ENCODE measurements around the gene ZWILCH. TPM values are rescaled to one million over a fixed set of nuclear protein-coding genes. Genes with fewer than 3 reads are reported as not detected.

ZWILCH gene
- total and polyA plus RNA-seq, 9 of the 15 experiments (the other 6 are each of a cell fraction or from before 2014, with no cell fraction given), result 32.8 to 94.2 (median 52.1) TPM

DNA sequence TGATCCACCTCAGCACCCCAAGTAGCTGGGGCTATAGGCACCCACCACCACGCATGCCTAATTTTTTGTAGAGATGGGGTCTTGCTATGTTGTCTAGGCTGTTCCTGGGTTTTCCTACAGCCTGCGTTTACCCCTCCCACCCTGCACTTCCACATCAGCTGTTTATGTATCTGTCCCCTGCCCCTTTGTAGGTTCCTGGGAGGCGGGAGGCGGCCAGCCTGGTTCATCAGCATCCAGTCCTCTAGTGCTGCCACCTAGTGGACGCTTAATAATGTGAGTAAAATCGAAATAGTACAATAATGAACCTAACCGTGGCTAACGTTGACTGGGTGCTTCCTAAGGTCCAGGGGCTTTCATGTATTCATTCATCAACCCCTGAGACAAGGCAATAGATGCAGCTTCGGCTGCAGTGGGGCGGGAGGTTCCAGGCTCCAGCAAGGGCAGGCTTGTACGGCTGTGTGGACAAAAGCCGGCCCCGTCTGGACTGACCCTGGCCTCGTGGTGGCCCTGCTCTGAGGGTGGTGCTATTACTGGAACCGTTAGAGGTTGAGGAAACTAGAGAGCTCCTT, 61.9 kb downstream of the ZWILCH start (continued):
- TF ChIP-seq CREM (IDR thresholded peaks at IDR 0.05; ENCODE audit: low read depth) (peak; percentile 28; the same call in 1 of the 2 replicates), TOE1 (IDR thresholded peaks at IDR 0.05; ENCODE audit: borderline replicate concordance) (0 out of 2 replicates have a peak, but pooled peaks have one; percentile 58), TOE1 (CRISPR knock-in tag; IDR thresholded peaks at IDR 0.05; ENCODE audit: borderline replicate concordance, low read depth) (no peak), ZNF384 (IDR thresholded peaks at IDR 0.05; ENCODE audit: low read depth, low read length) (0 out of 2 replicates have a peak, but pooled peaks have one; percentile 16), CTBP1 (IDR thresholded peaks at IDR 0.05; ENCODE audit: borderline replicate concordance) (peak; percentile 40; the same call in 1 of the 2 replicates), SMARCB1 (IDR thresholded peaks at IDR 0.05; ENCODE audit: insufficient read length, low read depth) (no peak), ATF7 (IDR thresholded peaks at IDR 0.05) (peak; percentile 31; the same call in 1 of the 2 replicates)
- TF ChIP-seq, protein P1, sequence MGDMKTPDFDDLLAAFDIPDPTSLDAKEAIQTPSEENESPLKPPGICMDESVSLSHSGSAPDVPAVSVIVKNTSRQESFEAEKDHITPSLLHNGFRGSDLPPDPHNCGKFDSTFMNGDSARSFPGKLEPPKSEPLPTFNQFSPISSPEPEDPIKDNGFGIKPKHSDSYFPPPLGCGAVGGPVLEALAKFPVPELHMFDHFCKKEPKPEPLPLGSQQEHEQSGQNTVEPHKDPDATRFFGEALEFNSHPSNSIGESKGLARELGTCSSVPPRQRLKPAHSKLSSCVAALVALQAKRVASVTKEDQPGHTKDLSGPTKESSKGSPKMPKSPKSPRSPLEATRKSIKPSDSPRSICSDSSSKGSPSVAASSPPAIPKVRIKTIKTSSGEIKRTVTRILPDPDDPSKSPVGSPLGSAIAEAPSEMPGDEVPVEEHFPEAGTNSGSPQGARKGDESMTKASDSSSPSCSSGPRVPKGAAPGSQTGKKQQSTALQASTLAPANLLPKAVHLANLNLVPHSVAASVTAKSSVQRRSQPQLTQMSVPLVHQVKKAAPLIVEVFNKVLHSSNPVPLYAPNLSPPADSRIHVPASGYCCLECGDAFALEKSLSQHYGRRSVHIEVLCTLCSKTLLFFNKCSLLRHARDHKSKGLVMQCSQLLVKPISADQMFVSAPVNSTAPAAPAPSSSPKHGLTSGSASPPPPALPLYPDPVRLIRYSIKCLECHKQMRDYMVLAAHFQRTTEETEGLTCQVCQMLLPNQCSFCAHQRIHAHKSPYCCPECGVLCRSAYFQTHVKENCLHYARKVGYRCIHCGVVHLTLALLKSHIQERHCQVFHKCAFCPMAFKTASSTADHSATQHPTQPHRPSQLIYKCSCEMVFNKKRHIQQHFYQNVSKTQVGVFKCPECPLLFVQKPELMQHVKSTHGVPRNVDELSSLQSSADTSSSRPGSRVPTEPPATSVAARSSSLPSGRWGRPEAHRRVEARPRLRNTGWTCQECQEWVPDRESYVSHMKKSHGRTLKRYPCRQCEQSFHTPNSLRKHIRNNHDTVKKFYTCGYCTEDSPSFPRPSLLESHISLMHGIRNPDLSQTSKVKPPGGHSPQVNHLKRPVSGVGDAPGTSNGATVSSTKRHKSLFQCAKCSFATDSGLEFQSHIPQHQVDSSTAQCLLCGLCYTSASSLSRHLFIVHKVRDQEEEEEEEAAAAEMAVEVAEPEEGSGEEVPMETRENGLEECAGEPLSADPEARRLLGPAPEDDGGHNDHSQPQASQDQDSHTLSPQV (IDR thresholded peaks at IDR 0.05), result 0 out of 2 replicates have a peak, but pooled peaks have one; percentile 29
- TF ChIP-seq, protein P2, sequence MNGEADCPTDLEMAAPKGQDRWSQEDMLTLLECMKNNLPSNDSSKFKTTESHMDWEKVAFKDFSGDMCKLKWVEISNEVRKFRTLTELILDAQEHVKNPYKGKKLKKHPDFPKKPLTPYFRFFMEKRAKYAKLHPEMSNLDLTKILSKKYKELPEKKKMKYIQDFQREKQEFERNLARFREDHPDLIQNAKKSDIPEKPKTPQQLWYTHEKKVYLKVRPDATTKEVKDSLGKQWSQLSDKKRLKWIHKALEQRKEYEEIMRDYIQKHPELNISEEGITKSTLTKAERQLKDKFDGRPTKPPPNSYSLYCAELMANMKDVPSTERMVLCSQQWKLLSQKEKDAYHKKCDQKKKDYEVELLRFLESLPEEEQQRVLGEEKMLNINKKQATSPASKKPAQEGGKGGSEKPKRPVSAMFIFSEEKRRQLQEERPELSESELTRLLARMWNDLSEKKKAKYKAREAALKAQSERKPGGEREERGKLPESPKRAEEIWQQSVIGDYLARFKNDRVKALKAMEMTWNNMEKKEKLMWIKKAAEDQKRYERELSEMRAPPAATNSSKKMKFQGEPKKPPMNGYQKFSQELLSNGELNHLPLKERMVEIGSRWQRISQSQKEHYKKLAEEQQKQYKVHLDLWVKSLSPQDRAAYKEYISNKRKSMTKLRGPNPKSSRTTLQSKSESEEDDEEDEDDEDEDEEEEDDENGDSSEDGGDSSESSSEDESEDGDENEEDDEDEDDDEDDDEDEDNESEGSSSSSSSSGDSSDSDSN (IDR thresholded peaks at IDR 0.05; ENCODE audit: borderline replicate concordance in 1 of 2, low read depth in 2 of 2, low read length in 2 of 2), result 0 out of 4 replicates have a peak, but pooled peaks of 1 of the 2 experiments have one; percentile 45
- TF ChIP-seq, protein P3, sequence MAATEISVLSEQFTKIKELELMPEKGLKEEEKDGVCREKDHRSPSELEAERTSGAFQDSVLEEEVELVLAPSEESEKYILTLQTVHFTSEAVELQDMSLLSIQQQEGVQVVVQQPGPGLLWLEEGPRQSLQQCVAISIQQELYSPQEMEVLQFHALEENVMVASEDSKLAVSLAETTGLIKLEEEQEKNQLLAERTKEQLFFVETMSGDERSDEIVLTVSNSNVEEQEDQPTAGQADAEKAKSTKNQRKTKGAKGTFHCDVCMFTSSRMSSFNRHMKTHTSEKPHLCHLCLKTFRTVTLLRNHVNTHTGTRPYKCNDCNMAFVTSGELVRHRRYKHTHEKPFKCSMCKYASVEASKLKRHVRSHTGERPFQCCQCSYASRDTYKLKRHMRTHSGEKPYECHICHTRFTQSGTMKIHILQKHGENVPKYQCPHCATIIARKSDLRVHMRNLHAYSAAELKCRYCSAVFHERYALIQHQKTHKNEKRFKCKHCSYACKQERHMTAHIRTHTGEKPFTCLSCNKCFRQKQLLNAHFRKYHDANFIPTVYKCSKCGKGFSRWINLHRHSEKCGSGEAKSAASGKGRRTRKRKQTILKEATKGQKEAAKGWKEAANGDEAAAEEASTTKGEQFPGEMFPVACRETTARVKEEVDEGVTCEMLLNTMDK (IDR thresholded peaks at IDR 0.05; ENCODE audit: borderline replicate concordance, insufficient read depth, low read depth, low read length, poor library complexity, severe bottlenecking), result peak; percentile 26
